SK-N-SH (cell line): ENCODE results near the gene RASGRF2. TPM values are rescaled to one million over a fixed set of nuclear protein-coding genes. Genes with fewer than 3 reads are reported as not detected.

Experiments
- CTCF ChIA-PET: fragments of 300-600, 350-600 bp; formaldehyde crosslinking; extraction: SDS; loops from one replicate; lab custom pipeline; 2021; lab: Yijun Ruan, JAX
- POLR2A ChIA-PET: fragments of 350-600 bp; sonication (Branson Sonifier 250); formaldehyde crosslinking; extraction: SDS; loops from one replicate; lab custom pipeline; 2020; ENCODE audit warnings: antibody characterized with exemption, inconsistent platforms; lab: Yijun Ruan, JAX
- DNase-seq: peaks from one replicate; pipeline ENCODE4 v3.0.0; 2012
- H2AFZ ChIP-seq: fragments of 200-600 bp; sonication (generic); 2 replicates; pipeline ENCODE4 v1.8.1; 2016; ENCODE audit warnings: antibody characterized with exemption, mild to moderate bottlenecking, low read depth
- H3F3A ChIP-seq: fragments of 200-600 bp; sonication (generic); replicated peaks from 2 replicates; pipeline ENCODE3; 2016; ENCODE audit warnings: antibody characterized with exemption, mild to moderate bottlenecking; ENCODE audit not compliant: insufficient read depth
- H3K27ac ChIP-seq, 2 experiments: fragments of 200-500 bp in 1 of 2; fragments of 200-600 bp in 1 of 2; sonication (Bioruptor generic) in 1 of 2; sonication (generic), shearing (Covaris generic) in 1 of 2; 2 replicates each; pipeline versions ENCODE4 v1.5.1 to v1.6.1; 2014 to 2016; ENCODE audit warnings: low read depth in 2 of 2, inconsistent platforms in 1 of 2, low read length in 1 of 2, mild to moderate bottlenecking in 1 of 2, mixed read lengths in 1 of 2
- H3K27me3 ChIP-seq: fragments of 200-600 bp; sonication (generic), shearing (Covaris generic); 2 replicates; pipeline ENCODE4 v1.6.1; 2016; ENCODE audit warnings: mixed run types; ENCODE audit not compliant: insufficient read depth
- H3K36me3 ChIP-seq, 2 experiments: fragments of 200-500 bp in 1 of 2; fragments of 200-600 bp in 1 of 2; sonication (Bioruptor generic) in 1 of 2; sonication (generic) in 1 of 2; replicated peaks in 1 of 2; 2 replicates each; pipeline versions ENCODE3 to v1.5.1; 2014 to 2016; ENCODE audit warnings: low read length in 1 of 2, mild to moderate bottlenecking in 1 of 2; ENCODE audit not compliant: insufficient read depth in 2 of 2, control insufficient read depth in 1 of 2
- H3K4me1 ChIP-seq, 2 experiments: fragments of 200-500 bp in 1 of 2; fragments of 200-600 bp in 1 of 2; sonication (Bioruptor generic) in 1 of 2; sonication (generic), shearing (Covaris generic) in 1 of 2; 2 replicates each; pipeline versions ENCODE4 v1.5.1 to v1.6.1; 2014 to 2016; ENCODE audit warnings: low read depth in 1 of 2, low read length in 1 of 2, mixed run types in 1 of 2; ENCODE audit not compliant: insufficient read depth in 2 of 2, control insufficient read depth in 1 of 2
- H3K4me2 ChIP-seq: fragments of 200-600 bp; sonication (generic), shearing (Covaris generic); 2 replicates; pipeline ENCODE4 v1.6.1; 2017; ENCODE audit warnings: mixed run types
- H3K4me3 ChIP-seq, 2 experiments: fragments of 200-500 bp in 1 of 2; fragments of 200-600 bp in 1 of 2; sonication (Bioruptor generic) in 1 of 2; sonication (generic), shearing (Covaris generic) in 1 of 2; 2 replicates each; pipeline versions ENCODE4 v1.5.1 to v1.8.1; 2014 to 2016; ENCODE audit warnings: low read depth in 2 of 2, inconsistent platforms in 1 of 2, low read length in 1 of 2, mild to moderate bottlenecking in 1 of 2, mixed read lengths in 1 of 2, moderate library complexity in 1 of 2
- H3K79me2 ChIP-seq: fragments of 200-600 bp; sonication (generic); 2 replicates; pipeline ENCODE4 v1.8.1; 2017; ENCODE audit warnings: mild to moderate bottlenecking; ENCODE audit not compliant: insufficient read depth
- H3K9ac ChIP-seq: fragments of 200-600 bp; sonication (generic); 2 replicates; pipeline ENCODE4 v1.6.1; 2017; ENCODE audit warnings: mixed run types
- H3K9me2 ChIP-seq: fragments of 200-600 bp; sonication (generic); 2 replicates; pipeline ENCODE4 v1.6.1; 2017; ENCODE audit warnings: mixed run types
- H3K9me3 ChIP-seq: fragments of 200-600 bp; sonication (generic); 2 replicates; pipeline ENCODE4 v1.6.1; 2017; ENCODE audit warnings: mixed run types, mild to moderate bottlenecking, moderate library complexity
- H4K20me1 ChIP-seq: fragments of 200-600 bp; sonication (generic); 2 replicates; pipeline ENCODE4 v1.6.1; 2017; ENCODE audit warnings: mild to moderate bottlenecking, mixed run types; ENCODE audit not compliant: insufficient read depth
- ELF1 ChIP-seq: IDR thresholded peaks from 2 replicates; pipeline ENCODE4 v1.4.0; 2012
- EZH2phosphoT487 ChIP-seq: fragments of 200-600 bp; sonication (generic); IDR thresholded peaks from 2 replicates; pipeline ENCODE4 v1.6.1; 2017; ENCODE audit warnings: low read depth, mixed run types, mild to moderate bottlenecking, antibody characterized with exemption, moderate library complexity, borderline replicate concordance
- FOXJ3 ChIP-seq: sonication (generic); formaldehyde crosslinking; IDR thresholded peaks from 2 replicates; pipeline ENCODE4 v1.5.1; 2020; ENCODE audit warnings: mild to moderate bottlenecking, missing genetic modification reagents
- FOXM1 ChIP-seq: IDR thresholded peaks from 2 replicates; pipeline ENCODE4 v1.4.0; 2012; ENCODE audit warnings: low read depth, mild to moderate bottlenecking
- NRF1 ChIP-seq: IDR thresholded peaks from 2 replicates; pipeline ENCODE4 v1.6.1; 2012; ENCODE audit warnings: low read depth, mild to moderate bottlenecking, low read length
- RAD21 ChIP-seq: IDR thresholded peaks from 2 replicates; pipeline ENCODE4 v1.6.1; 2012; ENCODE audit warnings: mild to moderate bottlenecking, low read length
- RFX5 ChIP-seq: IDR thresholded peaks from 2 replicates; pipeline ENCODE4 v1.6.1; 2012; ENCODE audit warnings: mild to moderate bottlenecking, improper control_type of control experiment, low read length
- RXRA ChIP-seq: IDR thresholded peaks from 2 replicates; pipeline ENCODE4 v1.4.0; 2012; ENCODE audit warnings: low read depth, mild to moderate bottlenecking, borderline replicate concordance
- TAF1 ChIP-seq: IDR thresholded peaks from 2 replicates; pipeline ENCODE4 v1.6.1; 2012; ENCODE audit warnings: low read depth, mild to moderate bottlenecking, low read length, moderate library complexity, borderline replicate concordance
- YY1 ChIP-seq: IDR thresholded peaks from 2 replicates; pipeline ENCODE4 v1.4.0; 2012; ENCODE audit warnings: low read depth, mild to moderate bottlenecking
- WGBS: methylation state at CpG from one replicate; pipeline ENCODE4 v1.1.6; 2017; ENCODE audit warnings: low lambda C conversion rate; 5-methylcytosine and 5-hydroxymethylcytosine counted together
- polyA plus RNA-seq, 3 experiments: library from polyadenylated mRNA; depleted of rRNA; stranded (reverse); fragments of >200 nt; gene quantifications; 2 replicates each; pipeline ENCODE4 v1.2.3, GENCODE V29; 2012
- TF ChIP-seq, protein P1 (sequence below): IDR thresholded peaks from 2 replicates; pipeline ENCODE4 v1.4.0; 2012; ENCODE audit warnings: low read depth
- TF ChIP-seq, protein P2 (sequence below): IDR thresholded peaks from 2 replicates; pipeline ENCODE4; 2012

Gene RASGRF2
- polyA plus RNA-seq, 1 of the 3 experiments (the other 2 are of a cell fraction), result under 0.01 TPM

DNA sequence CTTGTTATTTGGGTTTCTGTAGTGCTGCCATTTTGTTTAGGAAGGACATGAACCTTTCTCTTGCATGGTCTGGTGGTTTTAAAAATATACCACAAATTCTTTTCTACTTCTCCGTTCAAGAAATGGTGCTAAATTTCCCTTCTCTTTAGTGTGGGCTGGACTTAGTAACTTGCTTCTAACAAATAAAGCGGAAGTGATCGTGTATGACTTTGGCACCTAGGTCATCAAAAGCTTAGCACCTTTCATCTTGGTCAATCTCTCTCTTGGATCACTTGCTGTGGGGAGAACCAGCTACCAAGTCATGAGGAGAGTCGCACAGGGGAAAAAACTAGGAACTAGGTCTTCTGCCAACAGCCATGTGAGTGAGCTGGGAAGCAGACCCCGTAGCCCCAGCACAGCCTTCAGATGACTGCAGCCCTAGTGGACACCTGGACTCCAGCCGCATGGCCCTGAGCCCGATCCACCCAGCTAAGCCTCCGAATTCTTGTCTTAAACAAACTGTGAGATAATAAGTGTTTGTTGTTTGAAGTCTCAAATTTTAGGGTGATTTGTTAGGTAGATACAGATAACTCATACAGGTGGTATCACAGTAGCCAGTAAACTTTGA lies 185.3 kb downstream of the RASGRF2 start:
- TF ChIP-seq RXRA (no peak), EZH2phosphoT487 (no peak), FOXJ3 (CRISPR knock-in tag) (no peak), FOXM1 (no peak), TAF1 (no peak), NRF1 (no peak), YY1 (no peak)
- TF ChIP-seq, protein P1, sequence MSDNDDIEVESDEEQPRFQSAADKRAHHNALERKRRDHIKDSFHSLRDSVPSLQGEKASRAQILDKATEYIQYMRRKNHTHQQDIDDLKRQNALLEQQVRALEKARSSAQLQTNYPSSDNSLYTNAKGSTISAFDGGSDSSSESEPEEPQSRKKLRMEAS, result no peak
- TF ChIP-seq, protein P2, sequence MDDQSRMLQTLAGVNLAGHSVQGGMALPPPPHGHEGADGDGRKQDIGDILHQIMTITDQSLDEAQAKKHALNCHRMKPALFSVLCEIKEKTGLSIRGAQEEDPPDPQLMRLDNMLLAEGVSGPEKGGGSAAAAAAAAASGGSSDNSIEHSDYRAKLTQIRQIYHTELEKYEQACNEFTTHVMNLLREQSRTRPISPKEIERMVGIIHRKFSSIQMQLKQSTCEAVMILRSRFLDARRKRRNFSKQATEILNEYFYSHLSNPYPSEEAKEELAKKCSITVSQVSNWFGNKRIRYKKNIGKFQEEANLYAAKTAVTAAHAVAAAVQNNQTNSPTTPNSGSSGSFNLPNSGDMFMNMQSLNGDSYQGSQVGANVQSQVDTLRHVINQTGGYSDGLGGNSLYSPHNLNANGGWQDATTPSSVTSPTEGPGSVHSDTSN, result no peak
- CTCF ChIA-PET, result interaction anchor here (1.1 to 4.2 kb wide), 3 partner anchors 20 to 47 kb away, joined by 3 to 14 read pairs (median 5); no protein-coding TSS in a partner anchor
- POLR2A ChIA-PET, result no interaction called here
- no peaks in the 10 kb centered on the region for H3K27me3 ChIP-seq
- no peak for DNase-seq
- H3K9me2 ChIP-seq, result no peaks in the 10 kb centered on the region
- H4K20me1 ChIP-seq, result no peaks in the 10 kb centered on the region
- H3K4me3 ChIP-seq, result no peak overlapping the region
- H3K4me1 ChIP-seq, result peaks cover 0 to 20% of the 10 kb centered on the region in 2 experiments; a peak in 2 of 4 replicates
- H3K27ac ChIP-seq, result no peak overlapping the region
- peaks cover 2% of the 10 kb centered on the region for H3F3A ChIP-seq
- H3K79me2 ChIP-seq, result no peaks in the 10 kb centered on the region
- H3K4me2 ChIP-seq, result no peak overlapping the region
- no peak overlapping the region for H3K9ac ChIP-seq
- H3K9me3 ChIP-seq, result no peaks in the 10 kb centered on the region
- WGBS, result 65% methylated on average over 7 of the region's 8 CpGs
- no peaks in the 10 kb centered on the region for H3K36me3 ChIP-seq
- H2AFZ ChIP-seq, result no peak overlapping the region

DNA sequence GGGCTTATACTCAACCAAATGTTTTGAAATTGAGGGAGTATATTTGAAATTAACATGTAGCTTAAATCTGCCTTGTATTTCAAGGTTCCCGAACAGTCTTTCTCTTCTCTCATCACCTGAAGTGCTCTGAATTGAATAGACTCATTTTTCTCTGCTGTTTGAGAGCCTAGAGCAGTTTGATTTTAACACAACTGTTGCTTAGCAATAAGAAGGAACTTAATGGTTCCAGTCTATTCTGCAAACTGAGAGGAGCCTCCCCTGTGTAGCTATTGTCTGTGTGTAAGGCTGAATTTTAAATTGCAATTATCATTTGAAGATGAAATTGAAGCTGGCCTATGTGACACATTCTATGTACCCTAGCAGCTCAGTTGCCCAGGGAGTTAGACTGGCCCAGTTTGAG lies 185.9 kb downstream of the RASGRF2 start:
- H4K20me1 ChIP-seq, result no peaks in the 10 kb centered on the region
- H3K27me3 ChIP-seq, result no peaks in the 10 kb centered on the region
- no peak overlapping the region for H3K27ac ChIP-seq
- H2AFZ ChIP-seq, result no peak overlapping the region
- no peaks in the 10 kb centered on the region for H3K9me3 ChIP-seq
- no peak overlapping the region for H3K4me2 ChIP-seq
- CTCF ChIA-PET, result interaction anchor here (1.1 to 4.2 kb wide), 4 partner anchors 18 to 47 kb away, joined by 3 to 14 read pairs (median 5); no protein-coding TSS in a partner anchor
- H3K9ac ChIP-seq, result no peak overlapping the region
- POLR2A ChIA-PET, result no interaction called here
- H3K4me1 ChIP-seq, result peaks cover 0 to 14% of the 10 kb centered on the region in 2 experiments; a peak in 2 of 4 replicates
- no peak for DNase-seq
- WGBS, result 80% methylated on average over 1 of the region's 1 CpG
- TF ChIP-seq RFX5 (no peak), TAF1 (no peak), ELF1 (no peak), RAD21 (no peak), FOXM1 (no peak)
- TF ChIP-seq, protein P1, result no peak
- peaks cover 2% of the 10 kb centered on the region for H3F3A ChIP-seq
- no peaks in the 10 kb centered on the region for H3K79me2 ChIP-seq
- no peak overlapping the region for H3K4me3 ChIP-seq
- no peaks in the 10 kb centered on the region for H3K9me2 ChIP-seq
- no peaks in the 10 kb centered on the region for H3K36me3 ChIP-seq
